HG02852 (cell line): Measurements from ENCODE around the gene LIN54.
"Not testable (repeated sequence)": the region's sequence is repeated elsewhere in the genome, so short reads cannot be mapped to it uniquely, and the experiment has no call there.

Experiments used
- ATAC-seq: cut with Tn5 transposase; IDR thresholded peaks from one replicate; pipeline ENCODE4 v1.9.1; 2021; ENCODE audit warnings: mild to moderate bottlenecking, moderate library complexity; ENCODE audit not compliant: unreplicated experiment

The LIN54 gene

GRCh38 chr4:83010522-83011318 lies at the start of gene LIN54:
Gene LIN54 (minus strand): TSS chr4:83010823. CDS start chr4:82984844, 25,979 bp downstream.
- peak; percentile 45 for ATAC-seq

DNA sequence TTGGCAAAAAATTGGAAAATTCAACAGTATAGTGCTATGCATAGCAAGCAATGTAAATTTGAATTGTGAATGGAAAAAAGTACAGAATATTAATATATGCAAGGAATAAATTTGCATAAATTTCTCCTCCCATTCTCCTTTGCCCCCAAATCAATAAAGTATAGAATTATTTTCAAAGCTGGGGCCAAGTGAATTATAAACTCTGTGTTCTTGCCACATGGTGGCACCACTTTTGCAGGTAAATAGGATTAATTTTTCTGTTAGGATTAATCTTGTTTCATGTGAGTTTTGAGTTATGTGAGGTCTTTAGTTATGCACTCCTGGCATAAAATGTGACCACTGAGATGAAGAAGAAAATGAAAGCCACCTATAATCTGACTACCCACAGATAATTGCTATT lies 44.3 kb upstream of the LIN54 start:
- ATAC-seq = no peak

- not testable (repeated sequence) for ATAC-seq
These were observed 38.2 kb upstream of the LIN54 start for GRCh38 chr4:83048781-83049180.

GRCh38 chr4:83046693-83047473 lies 36.3 kb upstream of the LIN54 start:
- ATAC-seq = no peak

DNA sequence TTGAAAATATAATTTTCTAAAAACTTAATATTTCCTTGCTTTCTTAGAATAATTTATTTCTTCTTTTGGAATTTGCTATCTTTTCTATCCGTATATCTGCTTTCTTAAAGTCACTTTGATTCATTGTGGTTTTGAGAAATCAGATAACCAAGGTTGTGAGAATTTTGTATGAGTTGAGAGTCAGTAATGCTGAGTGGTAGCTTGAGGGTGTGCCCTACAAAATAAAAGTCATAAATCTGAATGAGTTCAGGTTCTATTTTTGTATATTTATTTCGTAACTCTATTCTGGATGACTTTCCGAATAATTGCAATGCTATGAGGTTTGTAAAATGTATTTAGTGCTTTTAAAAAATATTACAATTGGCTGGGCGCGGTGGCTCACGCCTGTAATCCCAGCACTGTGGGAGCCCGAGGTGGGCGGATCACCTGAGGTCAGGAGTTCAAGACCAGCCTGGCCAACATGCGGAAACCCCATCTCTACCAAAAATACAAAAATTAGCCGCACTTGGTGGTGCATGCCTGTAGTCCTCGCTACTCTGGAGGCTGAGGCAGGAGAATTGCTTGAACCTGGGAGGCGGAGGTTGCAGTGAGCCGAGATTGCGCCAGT lies 33.3 kb upstream of the LIN54 start:
- ATAC-seq = no peak

DNA sequence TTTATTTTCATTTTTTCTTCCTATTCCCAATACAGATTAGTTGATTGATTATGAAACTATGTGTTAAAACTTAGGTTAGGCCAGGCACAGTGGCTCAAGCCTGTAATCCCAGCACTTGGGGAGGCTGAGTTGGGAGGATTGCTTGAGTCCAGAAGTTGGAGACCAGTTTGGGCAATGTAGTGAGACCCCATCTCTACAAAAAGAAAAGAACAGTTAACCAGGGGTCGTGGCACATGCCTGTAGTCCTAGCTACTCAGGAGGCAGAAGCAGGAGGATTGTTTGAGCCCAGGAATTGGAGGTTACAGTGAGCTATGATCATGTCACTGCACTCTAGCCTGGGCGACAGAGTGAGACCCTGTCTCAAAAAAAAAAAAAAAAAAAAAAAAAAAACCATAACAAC lies 32.5 kb upstream of the LIN54 start:
- ATAC-seq = not testable (repeated sequence)

DNA sequence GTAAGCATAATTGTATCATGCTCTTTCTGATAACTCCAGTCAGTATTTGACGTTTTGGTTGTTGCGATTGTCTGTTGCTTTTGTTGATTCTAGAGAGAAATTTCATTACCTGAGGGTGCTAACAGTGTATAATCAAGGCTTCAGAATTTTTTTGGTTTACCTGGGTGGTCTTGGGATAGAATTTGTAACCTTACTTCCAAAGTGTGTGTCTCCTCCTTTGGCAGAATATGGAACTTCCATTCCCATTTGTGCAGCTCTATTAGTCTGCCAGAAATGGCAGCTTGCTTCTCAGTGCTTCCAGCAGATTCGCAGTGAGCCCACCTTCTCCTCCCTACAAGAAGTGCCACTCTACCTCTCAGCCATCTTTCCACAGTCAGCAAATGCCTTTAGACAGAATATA lies 29.6 kb upstream of the LIN54 start:
- no peak for ATAC-seq

- ATAC-seq = no peak
These were observed 26.5 kb upstream of the LIN54 start for GRCh38 chr4:83036991-83037665.

DNA sequence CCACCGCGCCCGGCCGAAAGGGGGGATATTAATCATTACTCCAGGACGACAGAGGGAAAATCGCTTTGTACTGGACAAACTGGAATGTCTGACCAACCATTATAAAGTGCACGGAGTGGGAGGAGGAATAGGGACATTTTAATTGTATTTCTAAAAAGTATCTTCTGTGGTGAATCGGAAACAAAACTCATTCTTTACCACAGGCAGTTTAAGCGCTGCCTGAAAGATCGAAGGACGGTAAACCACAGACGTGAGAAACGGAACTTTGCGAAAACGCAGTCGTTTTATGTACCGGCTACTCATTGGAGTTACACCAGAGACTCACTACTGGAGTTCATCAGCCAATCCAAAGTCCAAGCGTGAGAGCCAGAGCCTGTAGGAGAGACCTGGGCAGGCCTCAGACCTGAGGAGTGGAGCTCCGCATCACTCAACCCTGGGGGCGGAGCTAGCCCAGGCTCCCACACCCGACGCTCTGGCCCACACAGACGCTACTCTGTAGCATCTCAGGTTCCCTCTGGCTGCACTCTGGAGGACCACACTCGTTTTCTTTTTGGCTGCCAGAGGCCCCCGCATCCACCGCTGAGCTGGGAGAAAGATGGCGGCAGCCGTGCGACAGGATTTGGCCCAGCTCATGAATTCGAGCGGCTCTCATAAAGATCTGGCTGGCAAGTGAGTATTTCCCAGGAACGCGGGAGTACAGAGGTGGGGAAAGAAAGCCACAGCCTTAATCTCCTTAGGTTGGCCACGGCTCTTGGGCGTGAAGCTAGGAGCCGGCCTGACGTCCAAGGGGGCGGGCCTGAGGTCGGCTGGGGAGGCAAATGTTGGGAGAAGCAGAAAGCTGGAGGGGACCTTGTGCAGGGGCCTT lies 24.2 kb upstream of the LIN54 start, which contains the start of gene COPS4:
COPS4 (plus strand) TSS at position 554 of the 865 bp plus-strand sequence; CDS start at position 596, 42 bp downstream.
- peak; percentile 96 for ATAC-seq

DNA sequence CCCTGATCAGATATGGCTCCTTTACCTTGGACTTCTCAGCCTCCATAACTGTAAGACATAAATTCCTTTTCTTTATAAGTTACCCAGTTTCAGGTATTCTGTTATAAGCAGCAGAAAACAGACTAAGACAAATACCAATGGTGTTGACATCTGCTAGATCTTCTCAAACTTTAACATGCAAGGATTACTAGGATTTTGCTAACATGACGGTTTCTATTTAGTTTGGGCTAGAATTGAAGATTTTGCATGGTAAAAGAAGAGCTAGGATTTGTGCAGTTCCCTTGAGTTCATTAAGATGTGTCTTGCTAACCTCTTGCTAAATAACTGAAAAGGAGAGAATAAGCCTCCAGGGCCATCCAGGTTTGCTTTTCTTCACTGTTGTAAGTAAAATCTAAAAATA lies 19.1 kb upstream of the LIN54 start:
- ATAC-seq = no peak

- no peak for ATAC-seq
These were observed 18.4 kb upstream of the LIN54 start for GRCh38 chr4:83028976-83029375.

DNA sequence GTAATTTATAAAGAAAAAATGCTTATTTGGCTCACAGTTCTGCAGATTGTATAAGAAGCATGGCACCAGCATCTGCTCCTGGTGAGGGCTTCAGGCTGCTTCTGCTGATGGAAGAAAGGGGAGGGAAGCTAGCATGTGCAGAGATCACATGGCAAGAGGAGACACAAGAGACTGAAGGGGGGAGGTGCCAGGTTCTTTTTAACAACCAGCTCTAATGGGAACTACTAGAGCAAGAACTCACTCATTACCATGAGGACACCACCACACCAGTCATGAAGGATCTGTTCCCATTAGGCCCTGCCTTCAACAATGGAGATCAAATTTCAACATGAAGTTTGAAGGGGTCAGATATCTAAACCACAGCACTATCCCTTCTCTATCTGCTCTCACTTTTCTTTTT lies 14.9 kb upstream of the LIN54 start:
- peak; percentile 47 for ATAC-seq

GRCh38 chr4:83024233-83024632 lies 13.6 kb upstream of the LIN54 start:
- no peak for ATAC-seq

DNA sequence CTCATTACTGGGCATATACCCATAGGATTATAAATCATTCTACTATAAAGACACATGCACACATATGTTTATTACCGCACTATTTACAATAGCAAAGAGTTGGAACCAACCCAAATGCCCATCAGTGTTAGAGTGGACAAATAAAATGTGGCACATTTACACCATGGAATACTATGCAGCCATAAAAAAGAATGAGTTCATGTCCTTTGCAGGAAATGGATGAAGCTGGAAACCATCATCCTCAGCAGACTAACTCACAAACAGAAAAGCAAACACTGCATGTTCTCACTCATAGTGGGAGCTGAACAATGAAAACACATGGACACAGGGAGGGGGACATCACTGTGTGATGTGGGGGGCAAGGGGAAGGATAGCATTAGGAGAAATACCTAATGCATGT lies 13.0 kb upstream of the LIN54 start:
- not testable (repeated sequence) for ATAC-seq

DNA sequence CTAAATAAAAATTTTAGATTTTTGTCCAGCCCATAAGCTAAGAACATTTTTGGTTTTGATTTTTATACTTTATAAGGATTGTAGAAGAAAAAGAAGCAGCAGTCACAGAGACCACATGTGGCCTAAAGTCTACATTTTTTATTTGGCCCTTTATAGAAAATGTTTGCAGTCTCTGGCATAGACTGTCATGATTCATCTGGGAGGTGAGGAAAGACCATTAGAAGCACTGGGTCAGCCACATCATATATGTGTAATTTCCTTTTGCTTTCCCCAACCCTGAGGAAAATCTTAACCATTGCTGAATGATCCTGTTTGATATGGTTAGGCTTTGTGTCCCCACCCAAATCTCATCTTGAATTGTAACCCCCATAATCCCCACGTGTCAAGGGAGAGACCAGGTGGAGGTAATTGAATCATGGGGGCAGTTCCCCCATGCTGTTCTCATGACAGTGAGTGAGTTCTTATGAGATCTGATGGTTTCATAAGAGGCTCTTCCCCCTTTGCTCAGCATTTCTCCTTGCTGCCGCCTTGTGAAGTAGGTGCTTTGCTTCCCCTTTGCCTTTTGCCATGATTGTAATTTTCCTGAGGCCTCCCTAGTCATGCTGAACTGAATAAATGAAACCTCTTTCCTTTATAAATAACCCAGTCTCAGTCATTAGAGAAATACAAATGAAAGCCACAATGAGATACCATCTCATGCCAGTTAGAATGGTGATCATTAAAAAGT lies 12.3 kb upstream of the LIN54 start:
- ATAC-seq = no peak

- ATAC-seq = peak; percentile 97
These were observed 9.3 kb upstream of the LIN54 start for GRCh38 chr4:83019794-83020494.

- no peak for ATAC-seq
These were observed 3.3 kb upstream of the LIN54 start for GRCh38 chr4:83013902-83014301.

DNA sequence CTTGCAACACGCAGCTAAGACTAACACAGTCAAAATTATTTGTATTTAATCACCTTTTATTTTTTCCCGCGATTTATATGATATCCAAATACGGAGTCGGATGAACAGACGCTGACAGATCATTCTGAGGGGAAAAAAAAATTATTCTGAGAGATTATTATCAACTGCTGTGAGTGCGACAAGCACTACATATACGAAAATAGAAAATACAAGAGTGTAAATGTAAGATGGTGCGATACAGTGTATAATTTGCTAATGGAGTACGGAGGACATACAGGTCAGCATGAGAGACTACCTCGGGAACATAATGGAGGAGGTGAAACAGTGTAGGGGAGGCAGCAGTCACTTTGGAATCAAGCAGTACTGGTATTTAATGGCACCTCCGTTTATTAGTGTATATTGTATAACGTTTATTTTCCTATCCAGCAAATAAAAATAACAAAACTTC lies 2.8 kb upstream of the LIN54 start:
- ATAC-seq = no peak
